Measurements from ENCODE around the gene TBPL1. TPM values are rescaled to one million over a fixed set of nuclear protein-coding genes. Genes with fewer than 3 reads are reported as not detected.
"Not testable (repeated sequence)": the region's sequence is repeated elsewhere in the genome, so short reads cannot be mapped to it uniquely, and the experiment has no call there.

The TBPL1 gene
- 40.5 and 42.2 TPM in 2 replicates for total RNA-seq

DNA sequence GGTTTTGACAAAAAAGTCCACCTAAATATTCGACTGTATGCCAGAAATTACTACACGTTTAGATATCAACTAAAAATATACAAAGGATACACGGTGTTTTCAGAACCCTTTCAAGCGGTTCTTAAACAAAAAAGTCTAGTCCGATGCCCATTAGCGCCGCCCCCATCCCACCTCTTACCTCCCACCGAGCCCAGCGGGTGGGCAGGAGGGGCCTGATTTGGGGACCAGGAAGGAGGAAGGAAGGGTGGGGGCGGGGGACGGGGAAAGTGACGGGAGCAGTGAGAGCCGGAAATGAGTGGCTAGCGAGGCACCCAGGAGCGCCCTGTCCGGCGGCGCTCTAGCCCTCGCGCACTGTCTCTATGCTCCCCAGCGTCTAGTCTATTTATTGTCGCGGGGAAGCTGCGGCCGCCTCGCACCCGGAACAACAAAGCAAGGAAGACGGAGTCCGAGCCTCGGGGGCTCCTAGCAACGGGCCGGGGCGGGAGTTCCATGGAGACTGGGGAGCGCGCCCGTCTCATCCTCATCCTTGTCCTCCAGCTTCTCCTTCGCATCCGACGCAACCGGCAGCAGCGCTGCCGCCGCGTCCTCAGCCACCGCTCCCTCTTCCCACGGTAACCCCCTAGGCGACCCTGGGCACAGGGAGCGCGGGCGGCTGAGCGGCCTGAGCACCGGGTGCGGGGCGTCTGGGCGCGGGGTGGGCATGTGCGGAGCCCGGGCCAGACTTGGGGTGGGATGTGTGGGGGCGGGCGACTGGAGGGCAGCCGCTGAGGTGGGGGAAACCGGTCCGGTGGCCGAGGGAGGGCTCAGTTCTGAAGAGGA is at the start of gene TBPL1:
TBPL1 (plus strand) TSS at position 410 of the 819 bp plus-strand sequence. CDS start 26,902 bp downstream, outside the sequence.
- Mint-ChIP-seq H3K4me1 (ENCODE audit: low read depth) (peaks cover 48% of the 10 kb centered on the region), H3K27me3 (ENCODE audit: insufficient read depth) (peaks cover 10% of the 10 kb centered on the region), H3K9me3 (no peaks in the 10 kb centered on the region), H3K36me3 (ENCODE audit: low read depth) (no peaks in the 10 kb centered on the region), H3K4me3 (peak within 1 kb of the TSS; percentile 95), H3K27ac (peak within 1 kb of the TSS; percentile 90)
- peak; percentile 76 for DNase-seq (ENCODE audit: low spot score)
- intact Hi-C loops (cut with micrococcal nuclease), result loop anchor here (1.0 to 10.0 kb wide), 8 partner anchors 20 to 1138 kb away; partner anchors contain the start of genes RPS12 and SLC2A12

DNA sequence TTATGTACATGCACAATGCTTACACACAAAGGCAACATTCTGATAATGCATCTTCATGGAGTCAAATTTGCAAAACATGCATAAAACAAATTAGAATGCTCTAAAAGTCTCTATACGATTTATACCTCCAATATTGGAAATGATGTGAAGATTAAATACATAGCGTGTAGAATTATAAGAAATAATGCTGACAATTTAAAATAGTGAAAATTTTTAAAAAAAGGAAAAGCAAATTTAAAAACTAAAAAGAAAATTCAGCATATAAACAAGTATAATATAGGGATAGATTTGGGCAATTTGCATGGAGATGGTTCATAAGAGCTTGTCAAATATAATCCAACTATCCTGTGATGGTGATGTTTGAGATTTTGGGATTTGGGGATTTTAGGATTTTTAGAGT is 49.2 kb upstream of the TBPL1 start:
- no peak for DNase-seq (ENCODE audit: low spot score)
- Mint-ChIP-seq H3K4me1 (ENCODE audit: low read depth) (no peaks in the 10 kb centered on the region), H3K27ac (no peak overlapping the region), H3K36me3 (ENCODE audit: low read depth) (no peaks in the 10 kb centered on the region), H3K9me3 (no peaks in the 10 kb centered on the region), H3K27me3 (ENCODE audit: insufficient read depth) (peaks cover 39% of the 10 kb centered on the region), H3K4me3 (no peak overlapping the region)
- intact Hi-C loops (cut with micrococcal nuclease), result no loop called here

DNA sequence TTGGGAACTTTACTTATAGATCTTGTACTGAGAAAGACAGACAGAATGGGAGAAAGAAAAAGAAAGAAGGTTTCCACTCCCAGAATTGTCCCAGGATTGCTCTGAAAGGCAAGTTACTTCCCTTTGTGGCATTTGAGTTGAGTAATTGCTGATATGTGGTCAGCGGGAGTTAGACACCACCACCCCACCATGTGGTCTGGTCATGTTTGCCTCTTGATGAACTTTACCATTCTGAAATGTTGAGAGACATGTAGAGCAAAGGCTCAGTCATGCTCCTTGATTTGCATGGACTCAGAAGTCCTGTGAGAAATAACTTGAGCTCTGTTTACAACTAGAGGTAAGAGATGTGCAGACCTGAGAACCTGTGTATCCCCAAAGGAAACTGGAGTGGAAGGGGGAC is 47.0 kb upstream of the TBPL1 start:
- no peaks in the 10 kb centered on the region for H3K36me3 Mint-ChIP-seq (ENCODE audit: low read depth)
- intact Hi-C loops (cut with micrococcal nuclease), result no loop called here
- no peak overlapping the region for H3K4me3 Mint-ChIP-seq
- no peaks in the 10 kb centered on the region for H3K4me1 Mint-ChIP-seq (ENCODE audit: low read depth)
- no peak for DNase-seq (ENCODE audit: low spot score)
- H3K27me3 Mint-ChIP-seq (ENCODE audit: insufficient read depth), result peaks cover 51% of the 10 kb centered on the region
- H3K9me3 Mint-ChIP-seq, result no peaks in the 10 kb centered on the region
- no peak overlapping the region for H3K27ac Mint-ChIP-seq

DNA sequence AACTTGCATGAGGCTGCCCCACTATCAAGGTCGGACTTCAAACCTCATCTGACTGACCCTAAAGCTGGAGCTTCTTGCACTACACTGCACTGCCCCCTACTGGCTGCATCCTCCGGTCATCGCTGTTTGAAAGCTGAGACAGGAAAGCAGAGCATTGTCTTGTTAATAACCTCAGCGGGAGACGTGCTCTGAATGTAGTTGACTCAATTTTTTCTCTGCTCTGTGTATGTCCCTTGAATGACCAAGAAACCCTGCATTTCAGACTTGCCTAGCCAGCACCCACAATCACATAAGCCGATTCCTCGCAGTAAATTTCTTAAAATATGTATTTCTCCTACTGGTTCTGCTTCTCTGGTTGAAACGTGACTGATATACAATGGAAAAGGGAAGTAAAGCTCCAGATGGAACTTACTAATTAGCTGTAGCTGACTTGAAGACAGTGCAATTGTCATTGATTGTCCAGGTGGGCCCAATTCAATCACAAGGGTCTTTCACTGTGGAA is 36.3 kb upstream of the TBPL1 start:
- H3K36me3 Mint-ChIP-seq (ENCODE audit: low read depth), result no peaks in the 10 kb centered on the region
- H3K9me3 Mint-ChIP-seq, result no peaks in the 10 kb centered on the region
- H3K27me3 Mint-ChIP-seq (ENCODE audit: insufficient read depth), result peaks cover 29% of the 10 kb centered on the region
- intact Hi-C loops (cut with micrococcal nuclease), result loop anchor here (1.0 to 10.0 kb wide), 3 partner anchors 79 to 952 kb away; no protein-coding TSS in a partner anchor
- H3K4me3 Mint-ChIP-seq, result no peak overlapping the region
- H3K4me1 Mint-ChIP-seq (ENCODE audit: low read depth), result no peaks in the 10 kb centered on the region
- no peak overlapping the region for H3K27ac Mint-ChIP-seq
- DNase-seq (ENCODE audit: low spot score), result peak; percentile 56

DNA sequence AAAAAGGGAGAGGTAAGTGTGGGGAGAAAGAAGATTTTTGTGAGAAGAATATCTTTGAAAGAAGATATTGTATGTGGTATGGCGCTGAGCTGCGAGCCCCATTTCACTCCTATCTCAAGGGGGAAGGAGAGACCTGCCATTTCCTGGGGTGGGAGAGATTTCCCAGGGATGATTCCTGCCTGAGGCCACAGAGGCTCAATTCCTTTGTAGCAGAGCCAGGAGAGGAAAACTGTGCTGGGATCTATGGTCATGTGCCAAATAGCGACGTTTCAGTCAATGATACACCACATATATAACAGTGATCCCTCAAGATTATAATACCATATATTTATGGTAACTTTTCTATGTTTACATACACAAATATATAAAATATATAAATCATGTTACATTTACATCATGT is 35.2 kb upstream of the TBPL1 start:
- Mint-ChIP-seq H3K27me3 (ENCODE audit: insufficient read depth) (peaks cover 19% of the 10 kb centered on the region), H3K36me3 (ENCODE audit: low read depth) (no peaks in the 10 kb centered on the region), H3K27ac (no peak overlapping the region), H3K4me1 (ENCODE audit: low read depth) (no peaks in the 10 kb centered on the region), H3K4me3 (no peak overlapping the region), H3K9me3 (no peaks in the 10 kb centered on the region)
- no peak for DNase-seq (ENCODE audit: low spot score)
- intact Hi-C loops (cut with micrococcal nuclease), result loop anchor here (10.0 kb wide), 1 partner anchor 953 kb away; no protein-coding TSS in a partner anchor

DNA sequence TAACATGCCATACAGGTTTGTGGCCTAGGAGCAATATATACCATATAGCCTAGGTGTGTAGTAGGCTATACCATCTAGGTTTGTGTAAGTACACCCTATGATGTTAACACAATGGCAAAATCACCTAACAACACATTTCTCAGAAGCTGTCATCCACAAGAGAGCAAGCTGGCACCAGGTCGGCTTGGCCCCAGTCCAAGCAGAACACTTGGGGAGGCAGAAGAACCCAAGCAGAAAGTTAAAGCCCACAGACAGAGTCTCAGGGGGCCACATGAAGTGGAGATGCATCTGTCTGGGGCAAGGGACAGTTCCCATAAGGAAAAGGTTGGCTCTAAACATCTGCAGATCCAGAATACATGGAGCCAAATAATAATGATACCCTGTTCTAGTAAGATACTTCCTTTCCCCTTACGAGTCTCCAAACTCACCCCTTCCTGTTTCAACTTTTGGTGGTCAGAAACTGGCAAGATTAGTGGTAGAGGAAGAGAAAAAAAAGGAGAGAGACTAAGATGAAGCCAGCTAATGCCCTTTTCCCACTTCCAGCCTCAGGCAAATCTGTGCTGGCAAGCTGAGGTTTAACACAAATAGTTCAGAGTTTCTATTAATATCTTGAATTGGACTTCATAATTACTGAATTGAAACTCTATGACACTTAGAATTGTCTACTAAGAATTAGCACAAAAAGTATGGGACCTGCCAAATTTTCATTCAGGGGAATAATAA is 34.7 kb upstream of the TBPL1 start:
- H3K4me3 Mint-ChIP-seq, result no peak overlapping the region
- intact Hi-C loops (cut with micrococcal nuclease), result loop anchor here (10.0 kb wide), 1 partner anchor 954 kb away; no protein-coding TSS in a partner anchor
- no peaks in the 10 kb centered on the region for H3K36me3 Mint-ChIP-seq (ENCODE audit: low read depth)

DNA sequence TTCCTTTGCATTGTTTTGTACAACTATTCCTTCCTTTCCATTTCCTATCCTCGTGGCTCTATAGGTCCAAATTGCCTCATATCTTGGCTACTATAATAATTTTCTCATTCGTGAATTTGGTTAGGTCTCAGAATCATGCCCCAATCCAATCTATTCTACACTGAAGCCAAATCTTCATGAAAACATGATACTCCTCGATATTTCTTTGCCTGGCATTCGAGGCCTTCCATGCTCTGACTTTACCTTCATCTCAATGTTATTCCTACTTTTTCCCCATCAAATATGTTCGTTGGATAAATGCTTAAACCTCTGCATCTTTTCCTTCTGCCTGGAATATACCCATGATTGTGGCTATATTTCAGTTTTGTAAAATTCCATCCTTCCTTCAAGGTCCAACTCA is 33.7 kb upstream of the TBPL1 start:
- Mint-ChIP-seq H3K4me3 (no peak overlapping the region), H3K4me1 (ENCODE audit: low read depth) (no peaks in the 10 kb centered on the region), H3K27me3 (ENCODE audit: insufficient read depth) (peaks cover 13% of the 10 kb centered on the region), H3K36me3 (ENCODE audit: low read depth) (no peaks in the 10 kb centered on the region), H3K9me3 (no peaks in the 10 kb centered on the region), H3K27ac (no peak overlapping the region)
- no peak for DNase-seq (ENCODE audit: low spot score)
- intact Hi-C loops (cut with micrococcal nuclease), result loop anchor here (10.0 kb wide), 1 partner anchor 955 kb away; no protein-coding TSS in a partner anchor

More for the DNA sequence above, 34.7 kb upstream of the TBPL1 start:
- no peak overlapping the region for H3K27ac Mint-ChIP-seq
- peaks cover 14% of the 10 kb centered on the region for H3K27me3 Mint-ChIP-seq (ENCODE audit: insufficient read depth)
- H3K4me1 Mint-ChIP-seq (ENCODE audit: low read depth), result no peaks in the 10 kb centered on the region
- no peaks in the 10 kb centered on the region for H3K9me3 Mint-ChIP-seq
- DNase-seq (ENCODE audit: low spot score), result no peak

DNA sequence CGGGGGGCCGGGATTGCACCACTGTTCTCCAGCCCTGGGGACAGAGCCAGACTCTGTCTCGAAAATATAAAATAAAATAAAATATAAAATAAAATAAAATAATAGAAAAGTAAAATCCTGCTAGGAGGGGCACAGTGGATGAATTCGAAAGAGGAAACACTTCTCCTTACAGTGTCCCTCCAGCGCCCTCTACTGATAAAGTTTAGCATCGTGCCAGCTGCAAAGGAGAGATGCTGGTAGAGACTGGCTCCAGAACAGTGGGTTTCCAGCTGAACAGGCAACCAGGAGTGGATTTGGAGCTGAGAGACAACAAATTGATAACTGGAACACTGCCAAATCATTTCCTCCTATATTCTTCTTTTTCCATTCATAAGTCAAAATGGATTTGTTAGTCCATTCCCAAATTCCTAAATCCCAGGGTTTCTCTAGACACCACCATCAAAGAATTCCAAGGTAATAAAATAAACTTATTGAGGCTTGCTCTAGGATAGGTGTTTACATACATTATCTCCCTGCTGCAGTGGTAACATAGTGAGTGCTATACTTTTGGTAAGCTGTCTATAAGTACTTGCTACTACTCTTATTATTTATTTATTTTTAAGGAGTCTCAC is 31.7 kb upstream of the TBPL1 start:
- DNase-seq (ENCODE audit: low spot score), result peak; percentile 35
- Mint-ChIP-seq H3K9me3 (no peaks in the 10 kb centered on the region), H3K36me3 (ENCODE audit: low read depth) (no peaks in the 10 kb centered on the region), H3K4me3 (no peak overlapping the region), H3K27me3 (ENCODE audit: insufficient read depth) (peaks cover 18% of the 10 kb centered on the region), H3K4me1 (ENCODE audit: low read depth) (no peaks in the 10 kb centered on the region), H3K27ac (no peak overlapping the region)
- intact Hi-C loops (cut with micrococcal nuclease), result loop anchor here (1.0 kb wide), 1 partner anchor 352 kb away; no protein-coding TSS in a partner anchor

DNA sequence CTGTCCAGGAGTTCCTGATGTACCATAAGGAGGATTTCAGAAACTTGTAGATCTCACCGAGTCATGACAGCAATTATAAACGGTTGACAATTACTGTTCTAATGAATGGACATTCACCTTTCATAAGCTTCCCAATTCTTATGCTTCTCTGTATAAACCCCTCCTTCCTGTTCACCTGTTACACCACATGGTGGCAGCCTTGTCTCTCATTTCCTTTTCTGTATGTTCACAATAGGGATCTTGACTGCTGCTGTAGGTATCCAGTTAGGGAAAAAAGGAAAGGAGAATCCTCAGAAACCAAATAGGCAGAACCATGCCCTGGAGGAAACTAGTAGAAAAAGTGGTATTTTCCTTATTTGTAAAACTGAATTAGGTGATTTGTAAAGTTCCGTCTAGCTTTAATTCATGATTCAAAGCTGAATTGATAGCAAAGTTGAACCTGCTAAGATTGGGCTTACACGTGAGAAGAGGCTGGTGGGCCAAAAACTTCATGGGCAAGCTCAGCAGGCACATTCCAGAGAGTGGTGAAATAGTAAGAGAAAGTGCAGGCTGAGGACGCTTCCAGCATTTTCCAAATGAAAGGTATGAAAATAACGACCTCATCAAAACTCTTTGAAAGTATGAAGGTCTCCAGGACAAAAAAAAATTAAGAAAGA is 29.0 kb upstream of the TBPL1 start:
- no peaks in the 10 kb centered on the region for H3K4me1 Mint-ChIP-seq (ENCODE audit: low read depth)
- peak; percentile 42 for DNase-seq (ENCODE audit: low spot score)
- no peaks in the 10 kb centered on the region for H3K36me3 Mint-ChIP-seq (ENCODE audit: low read depth)
- no peak overlapping the region for H3K4me3 Mint-ChIP-seq
- H3K27ac Mint-ChIP-seq, result no peak overlapping the region
- no peaks in the 10 kb centered on the region for H3K9me3 Mint-ChIP-seq
- intact Hi-C loops (cut with micrococcal nuclease), result loop anchor here (1.0 kb wide), 5 partner anchors 28 to 173 kb away; partner anchors contain the start of gene SLC2A12
- peaks cover 22% of the 10 kb centered on the region for H3K27me3 Mint-ChIP-seq (ENCODE audit: insufficient read depth)

DNA sequence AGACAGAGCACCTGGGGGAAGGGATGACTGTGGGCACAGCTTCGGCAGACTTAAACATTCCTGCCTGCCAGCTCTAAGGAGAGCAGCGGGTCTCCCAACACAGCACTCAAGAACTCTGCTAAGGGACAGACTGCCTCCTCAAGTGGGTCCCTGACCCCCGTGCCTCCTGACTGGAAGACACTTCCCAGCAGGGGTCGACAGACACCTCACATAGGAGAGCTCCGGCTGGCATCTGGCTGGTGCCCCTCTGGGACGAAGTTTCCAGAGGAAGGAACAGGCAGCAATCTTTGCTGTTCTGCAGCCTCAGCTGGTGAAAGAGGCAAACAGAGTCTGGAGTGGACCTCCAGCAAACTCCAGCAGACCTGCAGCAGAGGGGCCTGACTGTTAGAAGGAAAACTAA is 21.8 kb upstream of the TBPL1 start:
- H3K36me3 Mint-ChIP-seq (ENCODE audit: low read depth); DNase-seq (ENCODE audit: low spot score); H3K27ac Mint-ChIP-seq; H3K4me1 Mint-ChIP-seq (ENCODE audit: low read depth); H3K4me3 Mint-ChIP-seq; H3K9me3 Mint-ChIP-seq; intact Hi-C loops (cut with micrococcal nuclease): not testable (repeated sequence)
- H3K27me3 Mint-ChIP-seq (ENCODE audit: insufficient read depth), result peaks cover 27% of the 10 kb centered on the region

DNA sequence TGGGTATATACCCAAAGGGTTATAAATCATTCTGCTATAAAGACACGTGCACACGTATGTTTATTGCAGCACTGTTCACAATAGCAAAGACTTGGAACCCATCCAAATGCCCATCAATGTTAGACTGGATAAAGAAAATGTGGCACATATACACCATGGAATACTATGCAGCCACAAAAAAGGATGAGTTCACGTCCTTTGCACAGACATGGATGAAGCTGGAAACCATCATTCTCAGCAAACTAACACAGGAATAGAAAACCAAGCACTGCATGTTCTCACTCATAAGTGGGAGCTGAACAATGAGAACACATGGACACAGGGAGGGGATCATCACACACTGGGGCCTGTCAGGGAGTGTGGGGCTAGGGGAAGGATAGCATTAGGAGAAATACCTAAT is 16.7 kb upstream of the TBPL1 start:
- intact Hi-C loops (cut with micrococcal nuclease); H3K9me3 Mint-ChIP-seq; H3K4me1 Mint-ChIP-seq (ENCODE audit: low read depth); H3K4me3 Mint-ChIP-seq; H3K36me3 Mint-ChIP-seq (ENCODE audit: low read depth); H3K27ac Mint-ChIP-seq; DNase-seq (ENCODE audit: low spot score): not testable (repeated sequence)
- H3K27me3 Mint-ChIP-seq (ENCODE audit: insufficient read depth), result peaks cover 29% of the 10 kb centered on the region

DNA sequence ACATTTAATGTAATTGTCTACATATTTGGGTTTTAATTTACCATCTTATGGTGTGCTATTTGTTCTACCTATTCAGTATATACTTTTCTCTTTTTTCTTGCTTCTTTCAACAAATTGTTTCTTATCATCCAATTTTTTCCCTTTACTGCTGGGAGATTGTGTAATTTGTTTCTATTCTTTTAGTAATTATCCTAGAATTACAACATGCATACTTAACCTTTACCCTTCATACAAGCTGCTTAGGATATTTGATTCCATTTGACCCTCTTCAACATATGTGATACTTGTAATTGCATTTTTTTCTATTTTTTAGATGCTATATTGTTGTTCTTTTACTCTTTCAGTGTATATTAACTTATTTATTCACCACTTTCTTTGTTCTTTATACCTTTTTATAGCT is 15.1 kb upstream of the TBPL1 start:
- no peaks in the 10 kb centered on the region for H3K36me3 Mint-ChIP-seq (ENCODE audit: low read depth)
- H3K4me3 Mint-ChIP-seq, result no peak overlapping the region
- no peak overlapping the region for H3K27ac Mint-ChIP-seq
- no peaks in the 10 kb centered on the region for H3K4me1 Mint-ChIP-seq (ENCODE audit: low read depth)
- DNase-seq (ENCODE audit: low spot score), result no peak
- H3K27me3 Mint-ChIP-seq (ENCODE audit: insufficient read depth), result peaks cover 26% of the 10 kb centered on the region
- intact Hi-C loops (cut with micrococcal nuclease), result no loop called here
- H3K9me3 Mint-ChIP-seq, result peaks cover 8% of the 10 kb centered on the region
